Measurements from ENCODE around the gene IGFBP4.

DNA sequence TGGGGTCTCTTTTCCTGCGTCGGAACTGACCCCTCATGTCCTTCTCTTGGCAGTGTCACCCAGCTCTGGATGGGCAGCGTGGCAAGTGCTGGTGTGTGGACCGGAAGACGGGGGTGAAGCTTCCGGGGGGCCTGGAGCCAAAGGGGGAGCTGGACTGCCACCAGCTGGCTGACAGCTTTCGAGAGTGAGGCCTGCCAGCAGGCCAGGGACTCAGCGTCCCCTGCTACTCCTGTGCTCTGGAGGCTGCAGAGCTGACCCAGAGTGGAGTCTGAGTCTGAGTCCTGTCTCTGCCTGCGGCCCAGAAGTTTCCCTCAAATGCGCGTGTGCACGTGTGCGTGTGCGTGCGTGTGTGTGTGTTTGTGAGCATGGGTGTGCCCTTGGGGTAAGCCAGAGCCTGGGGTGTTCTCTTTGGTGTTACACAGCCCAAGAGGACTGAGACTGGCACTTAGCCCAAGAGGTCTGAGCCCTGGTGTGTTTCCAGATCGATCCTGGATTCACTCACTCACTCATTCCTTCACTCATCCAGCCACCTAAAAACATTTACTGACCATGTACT is 13.2 kb downstream of the IGFBP4 start:
- TF ChIP-seq POLR2A (IDR thresholded peaks at IDR 0.05) (no peak), CTCF (IDR thresholded peaks at IDR 0.05) (no peak)

Measured in heart left ventricle (tissue), 13 donors.